H1 (cell line): ENCODE measurements around the gene LAD1. TPM values are rescaled to one million over a fixed set of nuclear protein-coding genes. Genes with fewer than 3 reads are reported as not detected.

ENCODE experiments used
- CTCF ChIA-PET: fragments of 300-600 bp; sonication (Branson Sonifier 250); formaldehyde crosslinking; loops from one replicate; lab custom pipeline; 2021; ENCODE audit not compliant: partially characterized antibody; lab: Charles Lee
- POLR2A ChIA-PET: fragments of 300-600 bp; sonication (Branson Sonifier 250); formaldehyde crosslinking; loops from one replicate; lab custom pipeline; 2021; ENCODE audit warnings: inconsistent platforms; ENCODE audit not compliant: partially characterized antibody; lab: Charles Lee
- DNase-seq, 2 experiments: peaks; one replicate each; pipeline versions ENCODE4 v3.0.0 to v3.0.0-alpha.2; 2010 to 2022; ENCODE audit warnings: low spot score in 2 of 2, low read depth in 1 of 2, mixed read lengths in 1 of 2
- FAIRE-seq: peaks from 2 replicates; lab custom pipeline; 2011; peaks lifted over from hg19 to GRCh38; lab: Jason Lieb, UNC
- H2AFZ ChIP-seq: 2 replicates; pipeline ENCODE4 v1.8.1; 2012; ENCODE audit warnings: low read length, inconsistent platforms
- H2AK5ac ChIP-seq: 2 replicates; pipeline ENCODE4 v1.6.1; 2013; ENCODE audit warnings: low read depth, low read length
- H2BK120ac ChIP-seq: replicated peaks from 2 replicates; pipeline ENCODE3; 2013; ENCODE audit warnings: low read depth, low read length, inconsistent platforms
- H2BK12ac ChIP-seq: 2 replicates; pipeline ENCODE4 v1.6.1; 2013; ENCODE audit warnings: low read depth, low read length
- H2BK15ac ChIP-seq: 2 replicates; pipeline ENCODE4 v1.6.1; 2013; ENCODE audit warnings: low read length
- H2BK20ac ChIP-seq: 2 replicates; pipeline ENCODE4 v1.6.1; 2013; ENCODE audit warnings: low read length
- H2BK5ac ChIP-seq: 2 replicates; pipeline ENCODE4 v1.6.1; 2013; ENCODE audit warnings: low read depth, low read length
- H3K14ac ChIP-seq: 2 replicates; pipeline ENCODE4 v1.6.1; 2013; ENCODE audit warnings: inconsistent platforms; ENCODE audit not compliant: insufficient read length
- H3K18ac ChIP-seq: 2 replicates; pipeline ENCODE4 v1.6.1; 2013; ENCODE audit warnings: low read length; ENCODE audit errors: extremely low read depth
- H3K23ac ChIP-seq: 2 replicates; pipeline ENCODE4 v1.6.1; 2013; ENCODE audit warnings: inconsistent platforms; ENCODE audit not compliant: insufficient read length
- H3K23me2 ChIP-seq: 2 replicates; pipeline ENCODE4 v1.6.1; 2013; ENCODE audit warnings: low read depth, low read length
- H3K27ac ChIP-seq: 2 replicates; pipeline ENCODE4 v1.6.1; 2011; ENCODE audit warnings: low read depth, low read length, inconsistent platforms
- H3K27me3 ChIP-seq, 4 experiments: replicated peaks in 1 of 4; 1 replicate in 1 of 4; 2 replicates in 3 of 4; pipeline versions ENCODE4 v1.6.1 to v1.8.1; 2011 to 2013; ENCODE audit warnings: low read length in 3 of 4, mild to moderate bottlenecking in 3 of 4, inconsistent platforms in 2 of 4, mixed read lengths in 2 of 4, moderate library complexity in 1 of 4; ENCODE audit not compliant: control insufficient read depth in 3 of 4, insufficient read depth in 3 of 4; ENCODE audit errors: extremely low read depth in 1 of 4
- H3K36me3 ChIP-seq, 4 experiments: 2 replicates each; pipeline versions ENCODE4 v1.6.1 to v1.8.1; 2011 to 2013; ENCODE audit warnings: mild to moderate bottlenecking in 4 of 4, low read length in 3 of 4, moderate library complexity in 2 of 4, control low read depth in 1 of 4, inconsistent platforms in 1 of 4; ENCODE audit not compliant: insufficient read depth in 4 of 4, control insufficient read depth in 2 of 4
- H3K4ac ChIP-seq: replicated peaks from 2 replicates; pipeline ENCODE3; 2013; ENCODE audit warnings: low read length, low read depth, mixed read lengths, inconsistent platforms; ENCODE audit not compliant: insufficient read length
- H3K4me1 ChIP-seq, 4 experiments: replicated peaks in 1 of 4; 1 replicate in 1 of 4; 2 replicates in 3 of 4; pipeline versions ENCODE4 v1.6.1 to v1.8.1; 2011 to 2013; ENCODE audit warnings: low read length in 3 of 4, inconsistent platforms in 2 of 4, mixed read lengths in 1 of 4; ENCODE audit not compliant: insufficient read depth in 4 of 4, control insufficient read depth in 3 of 4
- H3K4me2 ChIP-seq, 2 experiments: 2 replicates each; pipeline versions ENCODE4 v1.6.1 to v1.8.1; 2011 to 2013; ENCODE audit warnings: low read depth in 2 of 2, low read length in 2 of 2, control low read depth in 1 of 2, inconsistent platforms in 1 of 2, mild to moderate bottlenecking in 1 of 2; ENCODE audit not compliant: insufficient read depth in 1 of 2
- H3K4me3 ChIP-seq, 4 experiments: fragments of 200-600, 300-600 bp in 1 of 4; sonication (generic), shearing (Covaris generic), sonication (Bioruptor Twin) in 1 of 4; 2 replicates each; pipeline versions ENCODE4 v1.5.1 to v1.8.1; 2011 to 2016; ENCODE audit warnings: low read length in 4 of 4, low read depth in 3 of 4, control low read depth in 2 of 4, inconsistent platforms in 2 of 4, mild to moderate bottlenecking in 2 of 4, mixed read lengths in 1 of 4, moderate library complexity in 1 of 4; ENCODE audit not compliant: insufficient read depth in 2 of 4; ENCODE audit errors: extremely low read depth in 1 of 4
- H3K56ac ChIP-seq: replicated peaks from 2 replicates; pipeline ENCODE3; 2013; ENCODE audit warnings: low read depth, mild to moderate bottlenecking, mixed read lengths, low read length, inconsistent platforms; ENCODE audit not compliant: insufficient read length
- H3K79me1 ChIP-seq: 2 replicates; pipeline ENCODE4 v1.6.1; 2013; ENCODE audit warnings: low read depth, low read length, control low read depth
- H3K79me2 ChIP-seq, 2 experiments: 2 replicates each; pipeline versions ENCODE4 v1.6.1 to v1.8.1; 2012 to 2013; ENCODE audit warnings: low read length in 2 of 2, mild to moderate bottlenecking in 2 of 2, inconsistent platforms in 1 of 2; ENCODE audit not compliant: insufficient read depth in 2 of 2, control insufficient read depth in 1 of 2
- H3K9ac ChIP-seq, 4 experiments: replicated peaks in 1 of 4; 1 replicate in 1 of 4; 2 replicates in 3 of 4; pipeline versions ENCODE4 v1.6.1 to v1.8.1; 2011 to 2013; ENCODE audit warnings: low read depth in 3 of 4, low read length in 3 of 4, control low read depth in 2 of 4, mild to moderate bottlenecking in 2 of 4, moderate library complexity in 2 of 4, inconsistent platforms in 1 of 4; ENCODE audit errors: extremely low read depth in 1 of 4
- H3K9me3 ChIP-seq, 2 experiments: 2 replicates each; pipeline versions ENCODE4 v1.6.1 to v1.8.1; 2012 to 2013; ENCODE audit warnings: mild to moderate bottlenecking in 2 of 2, moderate library complexity in 2 of 2, control low read depth in 1 of 2, inconsistent platforms in 1 of 2, low read depth in 1 of 2, low read length in 1 of 2, mixed read lengths in 1 of 2; ENCODE audit not compliant: insufficient read depth in 2 of 2
- H4K20me1 ChIP-seq, 2 experiments: replicated peaks in 1 of 2; 2 replicates each; pipeline versions ENCODE3 to v1.8.1; 2011 to 2013; ENCODE audit warnings: inconsistent platforms in 2 of 2, low read length in 2 of 2, mild to moderate bottlenecking in 1 of 2; ENCODE audit not compliant: insufficient read depth in 2 of 2, control insufficient read depth in 1 of 2
- H4K5ac ChIP-seq: 2 replicates; pipeline ENCODE4 v1.6.1; 2013; ENCODE audit warnings: low read length, low read depth, mixed read lengths, inconsistent platforms; ENCODE audit not compliant: insufficient read length
- H4K8ac ChIP-seq: 2 replicates; pipeline ENCODE4 v1.8.0; 2013; ENCODE audit warnings: mild to moderate bottlenecking, moderate library complexity, low read length, inconsistent platforms; ENCODE audit not compliant: insufficient read depth; ENCODE audit errors: extremely low read depth
- H4K91ac ChIP-seq: replicated peaks from 2 replicates; pipeline ENCODE3; 2013; ENCODE audit warnings: low read length, mixed read lengths, inconsistent platforms; ENCODE audit not compliant: insufficient read length
- BRCA1 ChIP-seq: IDR thresholded peaks from 2 replicates; pipeline ENCODE4 v1.6.1; 2012; ENCODE audit warnings: low read depth, low read length, improper control_type of control experiment
- CEBPB ChIP-seq: IDR thresholded peaks from 2 replicates; pipeline ENCODE4 v1.6.1; 2012; ENCODE audit warnings: low read depth, low read length
- CHD1 ChIP-seq: IDR thresholded peaks from 2 replicates; pipeline ENCODE4 v1.6.1; 2012; ENCODE audit warnings: low read depth, low read length, improper control_type of control experiment
- CREB1 ChIP-seq: IDR thresholded peaks from 2 replicates; pipeline ENCODE4 v1.6.1; 2012; ENCODE audit warnings: inconsistent platforms
- E2F6 ChIP-seq: IDR thresholded peaks from 2 replicates; pipeline ENCODE4 v1.6.1; 2012; ENCODE audit warnings: inconsistent platforms
- EP300 ChIP-seq, 2 experiments: IDR thresholded peaks; 1 replicate in 1 of 2; 2 replicates in 1 of 2; pipeline ENCODE4 v1.6.1; 2011 to 2012; ENCODE audit warnings: low read depth in 2 of 2, low read length in 2 of 2, mild to moderate bottlenecking in 2 of 2, borderline replicate concordance in 1 of 2, inconsistent platforms in 1 of 2, moderate library complexity in 1 of 2
- GTF2F1 ChIP-seq: IDR thresholded peaks from 2 replicates; pipeline ENCODE4 v1.6.1; 2012; ENCODE audit warnings: low read depth, low read length, improper control_type of control experiment, borderline replicate concordance
- JUN ChIP-seq: IDR thresholded peaks from 2 replicates; pipeline ENCODE4 v1.6.1; 2011; ENCODE audit warnings: low read depth, mild to moderate bottlenecking, improper control_type of control experiment, low read length
- KDM1A ChIP-seq: fragments of 200-600, 300-600 bp; sonication (generic); IDR thresholded peaks from 2 replicates; pipeline ENCODE4 v1.7.1; 2016; ENCODE audit warnings: mild to moderate bottlenecking, low read length, borderline replicate concordance
- RNF2 ChIP-seq: fragments of 200-900, 300-1000 bp; sonication (generic); IDR thresholded peaks from 2 replicates; pipeline ENCODE4 v1.7.1; 2016; ENCODE audit warnings: borderline replicate concordance, low read depth, mild to moderate bottlenecking, antibody characterized with exemption, low read length; ENCODE audit not compliant: poor library complexity, severe bottlenecking; ENCODE audit errors: missing control alignments
- SP2 ChIP-seq: IDR thresholded peaks from 2 replicates; pipeline ENCODE4 v1.6.1; 2012; ENCODE audit warnings: mild to moderate bottlenecking, low read length, inconsistent platforms
- TBP ChIP-seq: IDR thresholded peaks from 2 replicates; pipeline ENCODE4 v1.6.1; 2011; ENCODE audit warnings: low read depth, low read length, improper control_type of control experiment
- WGBS, 2 experiments: shearing (Covaris generic) in 1 of 2; methylation state at CpG; one replicate each; pipeline versions ENCODE4 v1.1.6 to v1.1.7; 2013 to 2015; ENCODE audit warnings: low lambda C conversion rate in 2 of 2, mixed read lengths in 2 of 2, inconsistent platforms in 1 of 2, low coverage in 1 of 2, missing lambda C conversion rate in 1 of 2; ENCODE audit not compliant: insufficient replicate concordance in 2 of 2, insufficient coverage in 1 of 2, insufficient read length in 1 of 2; ENCODE audit errors: extremely low coverage in 1 of 2, missing lambda C conversion rate in 1 of 2; 5-methylcytosine and 5-hydroxymethylcytosine counted together
- polyA plus RNA-seq, 7 experiments: library from polyadenylated mRNA; depleted of rRNA in 3 of 7; stranded (reverse) in 5 of 7; unstranded in 2 of 7; fragments of >200 nt in 5 of 7; fragments of 200-250 nt in 2 of 7; gene quantifications; 1 replicate in 5 of 7; 2 replicates in 1 of 7; 4 replicates in 1 of 7; pipeline versions ENCODE4 v1.2.1 to v1.2.3, GENCODE V29; 2011 to 2013; ENCODE audit warnings: missing spikeins in 2 of 7, mixed read lengths in 2 of 7
- total RNA-seq: library from RNA; stranded (reverse); fragmentation: NEBNext Ultra II Directional; extraction: Animal tissue kit (Norgen Biotek cat#: 25700); gene quantifications from 2 replicates; pipeline ENCODE4 v1.2.1, GENCODE V29; 2021

The LAD1 gene
- total and polyA plus RNA-seq, 2 of the 8 experiments (the other 6 are each of a cell fraction or from before 2014, with no cell fraction given) = 9.3 to 32.8 TPM

- Histone ChIP-seq H4K20me1 (no peaks in the 10 kb centered on the region), H3K4me2 (no peak overlapping the region)
- 82% methylated on average over 6 of the region's 6 CpGs; no CpG with 5 or more reads in 1 of the 2 experiments for WGBS, 2 experiments
- TF ChIP-seq BRCA1 (no peak), CHD1 (no peak), KDM1A (no peak), TBP (no peak), SP2 (no peak), CREB1 (no peak), E2F6 (no peak), GTF2F1 (no peak), JUN (no peak), RNF2 (no peak), EP300 (IDR thresholded peaks at IDR 0.05; ENCODE audit: borderline replicate concordance in 1 of 2, low read depth in 2 of 2, low read length in 2 of 2) (no peak), CEBPB (no peak)
Measured at GRCh38 chr1:201371792-201372191, 27.3 kb downstream of the LAD1 start.

More at GRCh38 chr1:201371792-201372191, 27.3 kb downstream of the LAD1 start:
- Histone ChIP-seq H4K5ac (no peak overlapping the region), H2AK5ac (no peak overlapping the region; the same call in 1 of the 2 replicates), H3K23ac (no peak overlapping the region), H3K79me1 (no peaks in the 10 kb centered on the region; the same call in 1 of the 2 replicates), H2BK20ac (peak overlapping the region; percentile 83; the same call in 1 of the 2 replicates), H4K8ac (no peak overlapping the region), H3K79me2 (no peaks in the 10 kb centered on the region), H3K56ac (no peak overlapping the region), H2BK15ac (peak overlapping the region; percentile 98), H2BK5ac (peak overlapping the region; percentile 32; the same call in 1 of the 2 replicates), H2BK12ac (peak overlapping the region; percentile 85; the same call in 1 of the 2 replicates), H3K27me3 (no peaks in the 10 kb centered on the region), H2AFZ (no peak overlapping the region), H2BK120ac (no peak overlapping the region), H3K9ac (no peak overlapping the region), H3K4ac (no peak overlapping the region), H3K27ac (no peak overlapping the region), H3K9me3 (no peaks in the 10 kb centered on the region), H4K91ac (no peak overlapping the region), H3K36me3 (no peaks in the 10 kb centered on the region), H3K4me3 (no peak overlapping the region), H3K23me2 (peaks cover 2% of the 10 kb centered on the region; the same call in 1 of the 2 replicates), H3K4me1 (peaks cover 9 to 24% (median 19%) of the 10 kb centered on the region in 4 experiments), H3K14ac (no peak overlapping the region), H3K18ac (peak overlapping the region; percentile 71)
- ChIA-PET POLR2A (interaction anchor here (0.8 to 6.5 kb wide), 4 partner anchors 10 to 109 kb away, joined by 3 to 49 read pairs (median 5); no protein-coding TSS in a partner anchor), CTCF (interaction anchor here (0.6 to 17.6 kb wide), 11 partner anchors 10 to 421 kb away, joined by 3 to 371 read pairs (median 5); partner anchors contain the start of gene LAD1)
- DNase-seq = no peak
- FAIRE-seq = no peak
